HCT116 (cell line): Measurements from ENCODE around the gene CRIM1. TPM values are rescaled to one million over a fixed set of nuclear protein-coding genes. Genes with fewer than 3 reads are reported as not detected.

ENCODE experiments used
- ATAC-seq: fragments of 200-7000 bp; cut with Tn5 transposase; 2 replicates; pipeline ENCODE4 v1.9.1; 2020; ENCODE audit warnings: mild to moderate bottlenecking, moderate library complexity
- BruUV-seq: library from RNA; stranded (reverse); fragments of 400-500 nt; replicated peaks from 2 replicates; lab custom pipeline; 2021; lab: Mats Ljungman, UMichigan
- CTCF ChIA-PET: fragments of 300-600 bp; sonication (Branson Sonifier 250); formaldehyde crosslinking; loops from one replicate; lab custom pipeline; 2021; ENCODE audit warnings: antibody characterized with exemption; lab: Charles Lee
- POLR2A ChIA-PET: fragments of 300-600, 350-600 bp; sonication (Branson Sonifier 250); formaldehyde crosslinking; loops from one replicate; lab custom pipeline; 2021; ENCODE audit warnings: antibody characterized with exemption; lab: Charles Lee
- RAD21 ChIA-PET, 2 experiments: fragments of 300-600 bp; sonication (Branson Sonifier 250); formaldehyde crosslinking; loops; one replicate each; lab custom pipeline; 2023; ENCODE audit warnings: low total read pairs in 2 of 2; ENCODE audit not compliant: uncharacterized antibody in 2 of 2, unreplicated experiment in 2 of 2, low non-redundant PET in 1 of 2; lab: Charles Lee
- DNase-seq: peaks from one replicate; pipeline ENCODE4 v3.0.0-alpha.2; 2010; ENCODE audit warnings: low read depth, low spot score
- H2AFZ ChIP-seq: fragments of 200-600 bp; shearing (Covaris generic), sonication (generic); 2 replicates; pipeline ENCODE4 v1.6.1; 2017; ENCODE audit warnings: low read depth, mixed run types, mixed read lengths, antibody characterized with exemption, low read length; ENCODE audit not compliant: poor library complexity, severe bottlenecking
- H3K27ac ChIP-seq: 2 replicates; pipeline ENCODE4 v1.5.1; 2012; ENCODE audit warnings: low read depth, low read length
- H3K27me3 ChIP-seq: fragments of 200-600 bp; sonication (generic); 2 replicates; pipeline ENCODE4 v1.6.1; 2016; ENCODE audit warnings: mixed run types, low read length, mixed read lengths; ENCODE audit not compliant: insufficient read depth
- H3K36me3 ChIP-seq, 2 experiments: fragments of 200-500 bp in 1 of 2; fragments of 200-600 bp in 1 of 2; sonication (Bioruptor generic) in 1 of 2; sonication (generic) in 1 of 2; 2 replicates each; pipeline versions ENCODE4 v1.5.1 to v1.6.1; 2014 to 2016; ENCODE audit warnings: low read length in 2 of 2, inconsistent platforms in 1 of 2, mixed read lengths in 1 of 2, mixed run types in 1 of 2; ENCODE audit not compliant: insufficient read depth in 2 of 2, control insufficient read depth in 1 of 2
- H3K4me1 ChIP-seq, 2 experiments: fragments of 200-600 bp in 1 of 2; sonication (generic) in 1 of 2; 2 replicates each; pipeline versions ENCODE4 v1.5.1 to v1.6.1; 2012 to 2017; ENCODE audit warnings: low read length in 2 of 2, inconsistent platforms in 1 of 2, mild to moderate bottlenecking in 1 of 2, mixed read lengths in 1 of 2, mixed run types in 1 of 2, moderate library complexity in 1 of 2; ENCODE audit not compliant: insufficient read depth in 2 of 2, control insufficient read depth in 1 of 2
- H3K4me2 ChIP-seq: fragments of 200-600 bp; sonication (generic); 2 replicates; pipeline ENCODE4 v1.6.1; 2017; ENCODE audit warnings: mixed run types, low read length, mixed read lengths
- H3K4me3 ChIP-seq, 2 experiments: fragments of 200-600 bp in 1 of 2; sonication (generic) in 1 of 2; replicated peaks in 1 of 2; 2 replicates each; pipeline ENCODE4 v1.5.1; 2011 to 2016; ENCODE audit warnings: low read length in 2 of 2, control low read depth in 1 of 2, low read depth in 1 of 2, mild to moderate bottlenecking in 1 of 2, mixed read lengths in 1 of 2, mixed run types in 1 of 2
- H3K79me2 ChIP-seq: fragments of 200-600 bp; sonication (generic); 2 replicates; pipeline ENCODE4 v1.6.1; 2017; ENCODE audit warnings: mild to moderate bottlenecking, mixed run types, low read length, moderate library complexity, mixed read lengths; ENCODE audit not compliant: insufficient read depth
- H3K9ac ChIP-seq: fragments of 200-600 bp; sonication (generic); 2 replicates; pipeline ENCODE4 v1.6.1; 2016; ENCODE audit warnings: low read length, mixed read lengths
- H3K9me2 ChIP-seq: fragments of 200-600 bp; sonication (generic), shearing (Covaris generic); 2 replicates; pipeline ENCODE4 v1.6.1; 2017; ENCODE audit warnings: mixed run types, mild to moderate bottlenecking, moderate library complexity; ENCODE audit not compliant: insufficient read depth
- H3K9me3 ChIP-seq, 2 experiments: fragments of 200-500 bp in 1 of 2; fragments of 200-600 bp in 1 of 2; sonication (Bioruptor generic) in 1 of 2; sonication (generic) in 1 of 2; 2 replicates each; pipeline ENCODE4 v1.6.1; 2014 to 2017; ENCODE audit warnings: low read length in 2 of 2, mixed read lengths in 2 of 2, inconsistent platforms in 1 of 2, low read depth in 1 of 2, mild to moderate bottlenecking in 1 of 2, mixed run types in 1 of 2, moderate library complexity in 1 of 2; ENCODE audit not compliant: control insufficient read depth in 1 of 2, insufficient read depth in 1 of 2
- H4K20me1 ChIP-seq: fragments of 200-600 bp; sonication (generic), shearing (Covaris generic); 2 replicates; pipeline ENCODE4 v1.6.1; 2017; ENCODE audit warnings: mixed run types, mild to moderate bottlenecking, moderate library complexity; ENCODE audit not compliant: insufficient read depth
- ATF3 ChIP-seq: IDR thresholded peaks from 2 replicates; pipeline ENCODE4 v1.6.1; 2012
- CEBPB ChIP-seq: IDR thresholded peaks from 2 replicates; pipeline ENCODE4 v1.6.1; 2012; ENCODE audit warnings: low read depth
- CTCF ChIP-seq, 3 experiments: fragments of 200-600 bp in 1 of 3; sonication (generic) in 1 of 3; IDR thresholded peaks in 2 of 3; conservative IDR thresholded peaks in 1 of 3; 2 replicates each; pipeline ENCODE4 v1.5.1; 2012 to 2017; ENCODE audit warnings: low read depth in 2 of 3, low read length in 2 of 3, antibody characterized with exemption in 1 of 3, borderline replicate concordance in 1 of 3, control low read depth in 1 of 3, mild to moderate bottlenecking in 1 of 3, mixed read lengths in 1 of 3, mixed run types in 1 of 3, moderate library complexity in 1 of 3; ENCODE audit not compliant: insufficient read depth in 1 of 3
- ELF1 ChIP-seq: IDR thresholded peaks from 2 replicates; pipeline ENCODE4 v1.6.1; 2012; ENCODE audit warnings: low read depth, borderline replicate concordance
- EZH2phosphoT487 ChIP-seq: fragments of 200-600 bp; IDR thresholded peaks from 2 replicates; pipeline ENCODE4 v1.6.1; 2018; ENCODE audit warnings: antibody characterized with exemption, borderline replicate concordance
- JUND ChIP-seq: IDR thresholded peaks from 2 replicates; pipeline ENCODE4 v1.6.1; 2012
- POLR2A ChIP-seq: IDR thresholded peaks from 2 replicates; pipeline ENCODE4 v1.7.0; 2011; ENCODE audit warnings: borderline replicate concordance; ENCODE audit not compliant: insufficient read depth, insufficient read length; ENCODE audit errors: extremely low read depth
- SIN3A ChIP-seq: IDR thresholded peaks from 2 replicates; pipeline ENCODE4 v1.6.1; 2012; ENCODE audit warnings: low read depth
- SP1 ChIP-seq: IDR thresholded peaks from 2 replicates; pipeline ENCODE4 v1.6.1; 2012; ENCODE audit warnings: low read depth
- SRF ChIP-seq: IDR thresholded peaks from 2 replicates; pipeline ENCODE4 v1.6.1; 2012; ENCODE audit warnings: low read depth
- TCF7L2 ChIP-seq: IDR thresholded peaks from 2 replicates; pipeline ENCODE4 v1.7.0; 2011; ENCODE audit warnings: borderline replicate concordance, inconsistent platforms; ENCODE audit not compliant: insufficient read depth, insufficient read length; ENCODE audit errors: extremely low read depth
- YY1 ChIP-seq: IDR thresholded peaks from 2 replicates; pipeline ENCODE4 v1.6.1; 2011; ENCODE audit warnings: low read length, low read depth, moderate library complexity, mild to moderate bottlenecking; ENCODE audit not compliant: insufficient replicate concordance; ENCODE audit errors: extremely low read depth
- ZFX ChIP-seq: fragments of 450-650 bp; IDR thresholded peaks from 2 replicates; pipeline ENCODE4 v1.6.1; 2017
- ZNF274 ChIP-seq: fragments of 200-500 bp; sonication (Bioruptor generic); IDR thresholded peaks from 2 replicates; pipeline ENCODE4 v1.6.1; 2014; ENCODE audit warnings: mild to moderate bottlenecking, low read depth, low read length, inconsistent platforms
- intact Hi-C: fragments of 100-400 bp; cut with micrococcal nuclease; formaldehyde crosslinking; loops from 2 replicates; pipeline ENCODE4 v1.10.0; 2022
- total RNA-seq: library from RNA; stranded (reverse); gene quantifications from one replicate; pipeline ENCODE4 v1.2.1, GENCODE V29; 2021; ENCODE audit not compliant: unreplicated experiment

Gene CRIM1
- total RNA-seq, 1 experiment from 2014 or later: 27.2 TPM

DNA sequence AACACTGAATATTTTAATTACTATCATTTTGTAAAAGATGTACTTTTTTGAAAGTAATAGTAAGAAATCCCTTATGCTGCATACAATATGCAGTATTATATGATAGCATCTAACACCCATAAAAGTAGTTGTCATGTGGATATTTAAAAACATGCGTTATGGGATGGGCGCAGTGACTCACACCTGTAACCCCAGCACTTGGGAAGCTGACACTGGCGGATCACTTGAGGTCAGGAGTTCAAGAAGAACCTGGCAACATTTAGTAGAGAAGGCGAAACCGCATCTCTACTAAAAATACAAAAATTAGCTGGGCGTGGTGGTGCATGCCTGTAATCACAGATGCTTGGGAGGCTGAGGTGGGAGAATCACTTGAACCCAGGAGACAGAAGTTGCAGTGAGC, 153.5 kb downstream of the CRIM1 start:
- intact Hi-C loops: loop anchor here (5.0 to 10.0 kb wide), 3 partner anchors 153 to 624 kb away; no protein-coding TSS in a partner anchor
- no peak for DNase-seq
- Histone ChIP-seq H3K79me2 (no peaks in the 10 kb centered on the region), H4K20me1 (no peaks in the 10 kb centered on the region), H3K4me3 (no peak overlapping the region), H3K27me3 (no peaks in the 10 kb centered on the region), H3K4me1 (no peaks in the 10 kb centered on the region), H3K9ac (no peak overlapping the region), H3K4me2 (no peak overlapping the region), H2AFZ (no peak overlapping the region), H3K9me3 (no peaks in the 10 kb centered on the region), H3K9me2 (no peaks in the 10 kb centered on the region), H3K27ac (no peak overlapping the region), H3K36me3 (peaks cover 0 to 21% of the 10 kb centered on the region in 2 experiments; a peak in 1 of 4 replicates)
- ChIA-PET CTCF (no interaction called here), RAD21 (no interaction called here), POLR2A (no interaction called here)
- no TSS peak for BruUV-seq
- TF ChIP-seq ELF1: no peak
- no peak for TF ChIP-seq POLR2A
- TF ChIP-seq TCF7L2: no peak
- no peak for TF ChIP-seq YY1
- no peak for TF ChIP-seq SIN3A
- TF ChIP-seq CEBPB: no peak
- no peak for TF ChIP-seq ATF3
- no peak for TF ChIP-seq SRF
- no peak for TF ChIP-seq ZFX
- no peak for TF ChIP-seq EZH2phosphoT487
- ATAC-seq: no peak

DNA sequence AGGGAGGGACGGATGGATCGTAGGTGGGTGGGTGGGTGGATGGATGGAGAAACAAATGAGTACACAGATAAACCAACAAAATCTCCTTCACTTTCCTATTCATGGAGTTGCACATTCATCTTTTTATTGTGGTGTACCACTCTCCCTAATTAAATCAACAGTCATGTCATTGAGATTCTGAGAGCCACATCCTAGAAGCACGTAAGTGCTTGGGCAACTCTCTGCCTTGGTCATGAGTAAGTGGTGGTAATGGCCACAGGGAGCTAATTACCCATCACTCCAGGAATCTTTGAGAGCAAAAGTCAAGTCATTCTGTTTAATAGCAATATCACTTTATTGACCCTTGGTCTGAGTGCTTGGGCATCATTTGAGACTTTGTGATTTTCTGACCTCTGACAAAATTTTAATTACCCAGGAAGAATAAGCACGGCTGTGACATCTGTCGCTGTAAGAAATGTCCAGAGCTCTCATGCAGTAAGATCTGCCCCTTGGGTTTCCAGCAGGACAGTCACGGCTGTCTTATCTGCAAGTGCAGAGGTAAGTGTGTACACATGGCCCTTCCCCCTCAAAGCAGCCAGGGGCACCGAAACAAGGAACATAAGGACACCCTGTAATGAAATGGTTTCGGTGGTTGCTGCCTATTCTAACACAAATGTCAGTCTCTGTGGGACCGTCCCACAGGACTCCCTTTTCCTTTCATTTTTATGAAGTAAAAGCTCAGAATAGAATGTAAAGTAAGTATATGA, 156.5 kb downstream of the CRIM1 start:
- no peak overlapping the region for H3K27ac ChIP-seq
- intact Hi-C loops: no loop called here
- DNase-seq (no peak), ATAC-seq (no peak)
- H3K4me1 ChIP-seq: no peaks in the 10 kb centered on the region
- H3K36me3 ChIP-seq: peaks cover 0 to 21% of the 10 kb centered on the region in 2 experiments; a peak in 1 of 4 replicates
- CTCF ChIA-PET: no interaction called here
- no peak overlapping the region for H3K4me3 ChIP-seq
- BruUV-seq: no TSS peak
- RAD21 ChIA-PET: no interaction called here
- no peak for TF ChIP-seq CTCF (IDR thresholded peaks at IDR 0.05 in 2 of 3, conservative IDR thresholded peaks at IDR 0.05 in 1 of 3; ENCODE audit: borderline replicate concordance in 1 of 3, insufficient read depth in 1 of 3, low read depth in 2 of 3, low read length in 2 of 3)
- TF ChIP-seq JUND: no peak
- no peak for TF ChIP-seq ATF3
- no peak for TF ChIP-seq SIN3A
- TF ChIP-seq EZH2phosphoT487: no peak
- no peak for TF ChIP-seq ZNF274
- no peak for TF ChIP-seq SP1
- no peaks in the 10 kb centered on the region for H3K27me3 ChIP-seq
- H3K9me3 ChIP-seq: no peaks in the 10 kb centered on the region
- H3K9ac ChIP-seq: no peak overlapping the region
- POLR2A ChIA-PET: no interaction called here
- no peaks in the 10 kb centered on the region for H3K79me2 ChIP-seq
- no peak overlapping the region for H2AFZ ChIP-seq
- no peak overlapping the region for H3K4me2 ChIP-seq
- H4K20me1 ChIP-seq: no peaks in the 10 kb centered on the region
- no peaks in the 10 kb centered on the region for H3K9me2 ChIP-seq
